Ascending aorta (tissue), 2 donors: ENCODE measurements around the gene IQGAP3. TPM values are rescaled to one million over a fixed set of nuclear protein-coding genes. Genes with fewer than 3 reads are reported as not detected.

Source experiments
- DNase-seq, 2 donors: peaks; one replicate each; pipeline ENCODE4 v3.0.0-alpha.2; 2019; ENCODE audit warnings: low spot score in 2 of 2
- H3K27ac ChIP-seq, 2 donors: fragments of 200-600 bp; sonication (generic); one replicate each; pipeline ENCODE4 v1.5.1; 2016 to 2017; ENCODE audit warnings: mild to moderate bottlenecking in 1 of 2
- H3K27me3 ChIP-seq: fragments of 200-600 bp; sonication (generic); one replicate; pipeline ENCODE4 v1.5.1; 2017
- H3K36me3 ChIP-seq, 2 donors: fragments of 200-600 bp; sonication (generic); one replicate each; pipeline ENCODE4 v1.5.1; 2016
- H3K4me1 ChIP-seq, 2 donors: fragments of 200-600 bp; sonication (generic); one replicate each; pipeline ENCODE4 v1.5.1; 2016 to 2017; ENCODE audit warnings: mild to moderate bottlenecking in 1 of 2
- H3K4me3 ChIP-seq, 2 donors: fragments of 200-600 bp; sonication (generic); one replicate each; pipeline ENCODE4 v1.5.1; 2016 to 2017; ENCODE audit warnings: mild to moderate bottlenecking in 1 of 2
- H3K9me3 ChIP-seq, 2 donors: fragments of 200-600 bp; sonication (generic); one replicate each; pipeline ENCODE4 v1.5.1; 2016
- CTCF ChIP-seq, 3 experiments: fragments of 200-600 bp in 2 of 3; fragments of 450-650 bp in 1 of 3; sonication (generic) in 2 of 3; IDR thresholded peaks; one replicate each; pipeline ENCODE4 v1.5.1; 2016 to 2019; ENCODE audit warnings: antibody characterized with exemption in 3 of 3, mild to moderate bottlenecking in 1 of 3, moderate library complexity in 1 of 3
- intact Hi-C: fragments of 100-400 bp; cut with DNase I; formaldehyde crosslinking; loops from one replicate; pipeline ENCODE4 v1.15.1; 2023
- total RNA-seq: library from RNA; depleted of rRNA; stranded (reverse); fragments of >200 nt; gene quantifications from one replicate; pipeline ENCODE4 v1.1.0, GENCODE V29; 2016

The IQGAP3 gene
- total RNA-seq, 1 donor from 2014 or later: not detected

DNA sequence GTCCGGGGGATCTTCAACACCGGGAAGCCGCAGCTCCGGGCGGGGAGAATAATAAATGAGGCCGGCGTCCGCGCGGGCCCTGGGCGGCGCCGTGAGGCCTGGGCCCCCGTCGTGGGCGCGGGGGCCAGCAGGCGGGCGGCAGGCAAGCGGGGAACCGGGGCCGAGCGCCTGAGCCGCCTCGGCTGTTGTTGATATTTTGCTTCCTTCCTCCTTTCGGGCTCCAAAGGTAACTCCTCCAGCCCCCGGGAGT lies 71.9 kb downstream of the IQGAP3 start, which contains the start of gene MEF2D:
Gene MEF2D, minus strand, starts transcription at position 233 of the 250 bp plus-strand sequence. CDS start 17,483 bp downstream, outside the sequence.
- peak in 1 of 3 experiments; percentile 3 for TF ChIP-seq CTCF (IDR thresholded peaks at IDR 0.05)
- Histone ChIP-seq H3K27me3 (no peaks in the 10 kb centered on the region), H3K27ac (peak within 1 kb of the TSS; percentile 99 to 100), H3K9me3 (no peaks in the 10 kb centered on the region), H3K4me1 (peaks cover 34 to 61% of the 10 kb centered on the region in 2 donors), H3K4me3 (peak within 1 kb of the TSS; percentile 86 to 100), H3K36me3 (peaks cover 0 to 5% of the 10 kb centered on the region in 2 donors)
- DNase-seq: no peak
- intact Hi-C loops: loop anchor here (1.0 to 10.0 kb wide), 5 partner anchors 44 to 376 kb away; partner anchors contain the start of genes CCT3 and TSACC

DNA sequence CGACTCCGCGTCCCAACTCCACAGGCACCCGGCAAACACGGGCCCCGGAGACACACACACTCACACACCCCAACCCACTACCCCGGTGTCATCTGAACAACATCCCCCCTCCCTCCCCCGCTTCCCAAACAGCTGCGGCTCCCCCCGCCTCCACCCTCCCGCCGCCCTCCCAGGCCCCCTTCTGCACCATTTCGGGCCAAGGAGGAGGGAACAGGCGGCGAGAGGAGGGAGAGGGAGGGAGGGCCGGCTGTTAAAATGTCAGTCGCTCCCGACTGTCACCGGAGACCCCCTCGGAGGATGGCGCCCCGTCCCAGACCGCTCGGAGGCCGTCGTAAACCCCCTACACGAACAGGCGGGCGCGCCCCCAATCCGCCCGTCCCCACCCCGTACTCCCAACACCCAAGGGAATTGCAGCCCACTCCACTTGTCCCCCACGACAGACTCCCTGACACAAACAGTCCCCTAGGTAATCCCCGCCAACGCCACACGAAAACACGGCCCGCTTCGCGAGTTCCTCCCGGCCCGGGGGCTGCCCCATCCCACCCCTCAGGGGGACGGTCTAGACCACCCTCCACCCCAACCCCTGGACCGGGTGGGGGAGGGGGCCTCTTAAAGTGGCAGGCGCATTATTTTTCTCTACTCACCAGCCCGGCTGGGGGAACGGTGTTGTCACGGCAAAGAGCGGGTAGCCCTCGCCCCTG lies 72.4 kb downstream of the IQGAP3 start:
- Histone ChIP-seq H3K27ac (peak overlapping the region; percentile 99 to 100), H3K4me3 (peak overlapping the region; percentile 86 to 100), H3K36me3 (peaks cover 0 to 9% of the 10 kb centered on the region in 2 donors), H3K9me3 (no peaks in the 10 kb centered on the region), H3K4me1 (peaks cover 38 to 66% of the 10 kb centered on the region in 2 donors), H3K27me3 (no peaks in the 10 kb centered on the region)
- intact Hi-C loops: loop anchor here (1.0 to 10.0 kb wide), 5 partner anchors 44 to 375 kb away; partner anchors contain the start of genes CCT3 and TSACC
- peak in 1 of 2 donors; percentile 77 for DNase-seq
- TF ChIP-seq CTCF (IDR thresholded peaks at IDR 0.05): no peak

DNA sequence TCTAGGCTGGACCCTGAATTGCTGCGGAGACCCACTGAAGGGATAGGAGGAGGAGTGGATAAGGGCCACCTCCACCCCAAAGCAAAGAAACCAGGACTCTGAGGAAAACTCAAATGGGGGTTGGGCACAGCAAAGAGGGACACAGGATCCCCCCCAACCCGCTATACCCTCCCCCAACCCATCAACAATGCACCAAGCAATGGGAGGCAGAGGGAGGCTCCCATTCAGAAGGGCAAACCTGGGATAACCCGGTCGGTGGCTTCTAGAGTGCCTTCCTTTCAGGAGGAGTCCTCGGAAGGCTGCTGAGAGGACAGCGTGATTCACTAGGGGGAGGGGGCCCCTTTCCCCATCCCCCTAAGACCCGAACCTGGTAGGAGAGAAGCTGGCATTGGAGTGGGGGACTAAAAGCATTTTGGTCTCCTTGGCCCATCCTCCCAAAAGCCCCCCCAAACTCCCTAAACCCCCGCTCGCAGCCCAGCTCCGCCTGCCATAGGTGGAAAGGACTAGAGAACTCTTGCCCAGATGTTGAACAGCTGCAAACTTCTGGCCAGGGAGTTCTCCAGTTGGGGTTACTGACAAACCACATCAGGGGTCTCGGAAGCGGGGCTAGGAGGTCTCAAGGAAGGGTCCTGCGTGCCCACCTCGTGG lies 73.0 kb downstream of the IQGAP3 start:
- H3K27me3 ChIP-seq: no peaks in the 10 kb centered on the region
- peaks cover 39 to 68% of the 10 kb centered on the region in 2 donors for H3K4me1 ChIP-seq
- H3K4me3 ChIP-seq: peak overlapping the region; percentile 86 to 100
- peak overlapping the region; percentile 99 to 100 for H3K27ac ChIP-seq
- H3K9me3 ChIP-seq: no peaks in the 10 kb centered on the region
- intact Hi-C loops: no loop called here
- DNase-seq: no peak
- no peak for TF ChIP-seq CTCF (IDR thresholded peaks at IDR 0.05)
- peaks cover 0 to 14% of the 10 kb centered on the region in 2 donors for H3K36me3 ChIP-seq

DNA sequence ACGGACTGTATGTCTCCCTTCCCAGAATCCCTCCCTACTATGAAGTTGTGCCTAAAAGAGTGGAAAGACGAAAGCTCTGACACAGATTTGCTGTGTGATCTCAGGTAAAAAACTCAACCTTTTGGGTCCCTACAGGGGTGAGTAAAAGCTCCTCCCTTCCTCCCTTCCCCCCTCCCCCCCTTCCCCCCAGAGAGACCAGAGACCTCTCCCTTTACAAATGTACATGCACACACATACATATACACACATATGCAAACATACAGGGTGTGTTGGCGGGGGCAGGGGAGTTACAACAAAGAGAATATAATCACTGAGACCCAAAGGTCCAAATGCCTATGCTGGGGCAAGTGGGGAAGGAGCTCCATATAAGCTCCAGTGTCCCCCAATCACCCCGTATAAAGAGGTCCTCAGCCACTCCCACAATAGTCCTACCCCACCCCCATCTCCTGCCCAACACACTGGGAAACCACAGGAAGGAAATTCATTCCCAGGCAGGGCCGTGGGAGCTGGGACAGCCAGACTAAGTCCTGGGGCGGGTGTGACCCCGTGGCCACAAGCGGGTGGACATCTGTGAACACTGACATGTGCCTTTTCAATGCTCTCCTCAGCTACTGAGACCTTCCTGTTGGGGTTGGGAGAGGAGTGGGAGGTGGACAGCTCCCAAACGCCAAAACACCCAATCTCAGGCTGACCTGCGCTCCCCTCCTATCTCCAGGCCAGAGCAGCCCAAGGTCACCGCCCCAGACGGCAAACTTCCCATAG lies 73.8 kb downstream of the IQGAP3 start:
- Histone ChIP-seq H3K9me3 (no peaks in the 10 kb centered on the region), H3K4me3 (peak overlapping the region; percentile 86 to 100), H3K36me3 (peaks cover 0 to 14% of the 10 kb centered on the region in 2 donors), H3K27ac (peak overlapping the region; percentile 99 to 100), H3K4me1 (peaks cover 39 to 68% of the 10 kb centered on the region in 2 donors), H3K27me3 (no peaks in the 10 kb centered on the region)
- intact Hi-C loops: loop anchor here (1.0 kb wide), 1 partner anchor 18 kb away; no protein-coding TSS in a partner anchor
- DNase-seq: peak in 1 of 2 donors; percentile 73
- no peak for TF ChIP-seq CTCF (IDR thresholded peaks at IDR 0.05)

DNA sequence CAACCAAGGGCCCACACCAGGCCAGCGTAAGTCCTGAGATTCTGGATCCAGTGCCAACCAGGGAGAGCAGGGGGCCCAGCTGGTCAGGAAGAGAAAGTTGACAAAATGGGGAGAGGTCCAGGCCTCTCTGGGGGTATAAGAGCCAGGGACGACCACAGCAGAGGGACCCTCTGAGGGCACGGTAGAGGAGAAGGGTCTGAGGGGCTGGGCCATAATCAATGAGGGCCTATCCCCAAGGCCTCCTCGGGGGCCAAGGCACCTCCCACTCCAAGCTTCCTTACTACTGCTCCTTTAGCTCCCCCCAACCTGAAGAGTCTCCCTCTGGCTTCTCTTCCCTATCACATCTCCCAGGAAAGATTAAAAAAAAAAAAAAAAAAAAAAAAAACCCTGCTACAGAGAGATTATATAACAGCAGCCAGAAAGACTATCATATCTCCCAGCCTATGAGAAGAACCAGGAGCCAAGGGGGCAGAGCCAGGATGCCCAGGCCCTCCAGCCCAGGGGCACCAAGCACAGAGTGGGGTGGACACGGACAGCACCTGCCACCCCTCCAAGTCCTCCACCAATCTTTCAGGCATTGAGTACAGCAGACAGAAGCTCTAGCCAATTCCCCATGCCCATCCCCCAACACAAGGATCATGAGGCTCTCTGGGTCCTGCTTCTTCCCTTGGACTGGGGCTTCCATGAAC lies 74.5 kb downstream of the IQGAP3 start:
- intact Hi-C loops: loop anchor here (1.0 kb wide), 1 partner anchor 18 kb away; no protein-coding TSS in a partner anchor
- TF ChIP-seq CTCF (IDR thresholded peaks at IDR 0.05): no peak
- Histone ChIP-seq H3K36me3 (peaks cover 0 to 14% of the 10 kb centered on the region in 2 donors), H3K4me3 (peak overlapping the region; percentile 86 to 100), H3K27ac (peak overlapping the region; percentile 99 to 100), H3K4me1 (peaks cover 43 to 69% of the 10 kb centered on the region in 2 donors), H3K27me3 (no peaks in the 10 kb centered on the region), H3K9me3 (no peaks in the 10 kb centered on the region)
- peak in 1 of 2 donors; percentile 64 for DNase-seq
